ENCODE results near the gene MGMT.

DNA sequence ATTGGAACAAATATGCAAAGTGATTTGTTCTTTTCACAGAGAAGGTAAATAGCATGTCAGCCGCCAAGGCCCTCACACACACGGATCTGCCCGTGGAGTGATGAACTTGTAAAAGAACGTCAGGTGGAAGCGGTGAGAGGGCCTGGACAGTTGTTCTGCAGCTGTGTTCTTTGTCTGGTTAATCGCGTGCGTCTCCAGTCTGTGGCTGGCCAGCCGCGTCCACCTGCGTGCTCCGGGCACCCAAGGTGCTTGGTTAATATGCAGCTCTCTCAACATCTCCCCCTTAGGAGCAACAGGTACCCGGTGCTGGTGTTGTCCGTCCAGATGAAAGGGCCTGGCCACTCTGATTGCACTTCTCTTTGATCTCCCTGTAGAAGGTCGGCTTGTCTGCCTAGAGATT lies 162.9 kb downstream of the MGMT start:
- no peak for TF ChIP-seq CTCF (conservative IDR thresholded peaks at IDR 0.05 in 1 of 2, IDR thresholded peaks at IDR 0.05 in 1 of 2; ENCODE audit: extremely low read depth in 1 of 2, insufficient read depth in 1 of 2, low read depth in 1 of 2, low read length in 2 of 2)
- TF ChIP-seq EZH2 (IDR thresholded peaks at IDR 0.05; ENCODE audit: borderline replicate concordance, low read length) = no peak
